Measurements from ENCODE around the gene GSC2. TPM values are rescaled to one million over a fixed set of nuclear protein-coding genes. Genes with fewer than 3 reads are reported as not detected.

The GSC2 gene
- total RNA-seq, 1 donor from 2014 or later: not detected

GRCh38 chr22:19136915-19137314 is 13.2 kb downstream of the GSC2 start:
- Histone ChIP-seq H3K27ac (replicated peaks) (no peak overlapping the region), H3K4me3 (no peak overlapping the region), H3K27me3 (ENCODE audit: low read depth) (no peaks in the 10 kb centered on the region), H3K36me3 (peaks cover 90% of the 10 kb centered on the region), H3K4me1 (no peaks in the 10 kb centered on the region), H3K9me3 (replicated peaks) (no peaks in the 10 kb centered on the region)
- no peak for DNase-seq
- TF ChIP-seq, protein P1, sequence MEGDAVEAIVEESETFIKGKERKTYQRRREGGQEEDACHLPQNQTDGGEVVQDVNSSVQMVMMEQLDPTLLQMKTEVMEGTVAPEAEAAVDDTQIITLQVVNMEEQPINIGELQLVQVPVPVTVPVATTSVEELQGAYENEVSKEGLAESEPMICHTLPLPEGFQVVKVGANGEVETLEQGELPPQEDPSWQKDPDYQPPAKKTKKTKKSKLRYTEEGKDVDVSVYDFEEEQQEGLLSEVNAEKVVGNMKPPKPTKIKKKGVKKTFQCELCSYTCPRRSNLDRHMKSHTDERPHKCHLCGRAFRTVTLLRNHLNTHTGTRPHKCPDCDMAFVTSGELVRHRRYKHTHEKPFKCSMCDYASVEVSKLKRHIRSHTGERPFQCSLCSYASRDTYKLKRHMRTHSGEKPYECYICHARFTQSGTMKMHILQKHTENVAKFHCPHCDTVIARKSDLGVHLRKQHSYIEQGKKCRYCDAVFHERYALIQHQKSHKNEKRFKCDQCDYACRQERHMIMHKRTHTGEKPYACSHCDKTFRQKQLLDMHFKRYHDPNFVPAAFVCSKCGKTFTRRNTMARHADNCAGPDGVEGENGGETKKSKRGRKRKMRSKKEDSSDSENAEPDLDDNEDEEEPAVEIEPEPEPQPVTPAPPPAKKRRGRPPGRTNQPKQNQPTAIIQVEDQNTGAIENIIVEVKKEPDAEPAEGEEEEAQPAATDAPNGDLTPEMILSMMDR (IDR thresholded peaks at IDR 0.05; ENCODE audit: borderline replicate concordance): no peak
- intact Hi-C loops (cut with micrococcal nuclease): no loop called here

GRCh38 chr22:19134874-19135273 is 15.2 kb downstream of the GSC2 start:
- H3K4me1 ChIP-seq: no peaks in the 10 kb centered on the region
- peaks cover 74% of the 10 kb centered on the region for H3K36me3 ChIP-seq
- no peak overlapping the region for H3K27ac ChIP-seq (replicated peaks)
- TF ChIP-seq, protein P1 (IDR thresholded peaks at IDR 0.05; ENCODE audit: borderline replicate concordance): no peak
- DNase-seq: no peak
- H3K9me3 ChIP-seq (replicated peaks): no peaks in the 10 kb centered on the region
- no peaks in the 10 kb centered on the region for H3K27me3 ChIP-seq (ENCODE audit: low read depth)
- H3K4me3 ChIP-seq: no peak overlapping the region
- intact Hi-C loops (cut with micrococcal nuclease): no loop called here

GRCh38 chr22:19134176-19134831 is 15.8 kb downstream of the GSC2 start:
- H3K27me3 ChIP-seq (ENCODE audit: low read depth): no peaks in the 10 kb centered on the region
- no peak for DNase-seq
- H3K4me1 ChIP-seq: no peaks in the 10 kb centered on the region
- peaks cover 68% of the 10 kb centered on the region for H3K36me3 ChIP-seq
- H3K9me3 ChIP-seq (replicated peaks): no peaks in the 10 kb centered on the region
- intact Hi-C loops (cut with micrococcal nuclease): no loop called here
- no peak overlapping the region for H3K4me3 ChIP-seq
- no peak overlapping the region for H3K27ac ChIP-seq (replicated peaks)
- TF ChIP-seq, protein P1 (IDR thresholded peaks at IDR 0.05; ENCODE audit: borderline replicate concordance): no peak

DNA sequence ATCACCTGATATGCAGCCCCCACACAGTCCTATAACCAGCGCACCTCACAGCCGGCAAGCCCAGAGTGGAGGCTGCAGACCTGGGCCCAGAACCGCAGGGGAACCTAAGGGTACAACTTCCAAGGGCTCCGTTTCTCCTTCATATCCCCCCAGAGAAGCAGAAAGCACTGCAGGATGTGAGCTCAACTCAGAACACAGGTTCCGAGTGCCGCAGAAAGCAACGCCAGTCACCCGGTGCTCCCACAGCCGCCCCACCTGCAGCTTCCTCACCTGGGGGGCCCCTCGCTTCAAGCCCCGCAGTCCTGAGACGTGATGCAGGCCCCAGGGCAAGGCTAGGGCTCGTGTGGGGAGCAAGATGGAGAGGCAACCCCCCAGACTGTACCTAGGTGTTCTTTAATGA is 16.5 kb downstream of the GSC2 start:
- peaks cover 61% of the 10 kb centered on the region for H3K36me3 ChIP-seq
- H3K4me3 ChIP-seq: no peak overlapping the region
- no peaks in the 10 kb centered on the region for H3K9me3 ChIP-seq (replicated peaks)
- TF ChIP-seq, protein P1 (IDR thresholded peaks at IDR 0.05; ENCODE audit: borderline replicate concordance): no peak
- H3K27ac ChIP-seq (replicated peaks): no peak overlapping the region
- no peak for DNase-seq
- no peaks in the 10 kb centered on the region for H3K27me3 ChIP-seq (ENCODE audit: low read depth)
- intact Hi-C loops (cut with micrococcal nuclease): no loop called here
- H3K4me1 ChIP-seq: no peaks in the 10 kb centered on the region

DNA sequence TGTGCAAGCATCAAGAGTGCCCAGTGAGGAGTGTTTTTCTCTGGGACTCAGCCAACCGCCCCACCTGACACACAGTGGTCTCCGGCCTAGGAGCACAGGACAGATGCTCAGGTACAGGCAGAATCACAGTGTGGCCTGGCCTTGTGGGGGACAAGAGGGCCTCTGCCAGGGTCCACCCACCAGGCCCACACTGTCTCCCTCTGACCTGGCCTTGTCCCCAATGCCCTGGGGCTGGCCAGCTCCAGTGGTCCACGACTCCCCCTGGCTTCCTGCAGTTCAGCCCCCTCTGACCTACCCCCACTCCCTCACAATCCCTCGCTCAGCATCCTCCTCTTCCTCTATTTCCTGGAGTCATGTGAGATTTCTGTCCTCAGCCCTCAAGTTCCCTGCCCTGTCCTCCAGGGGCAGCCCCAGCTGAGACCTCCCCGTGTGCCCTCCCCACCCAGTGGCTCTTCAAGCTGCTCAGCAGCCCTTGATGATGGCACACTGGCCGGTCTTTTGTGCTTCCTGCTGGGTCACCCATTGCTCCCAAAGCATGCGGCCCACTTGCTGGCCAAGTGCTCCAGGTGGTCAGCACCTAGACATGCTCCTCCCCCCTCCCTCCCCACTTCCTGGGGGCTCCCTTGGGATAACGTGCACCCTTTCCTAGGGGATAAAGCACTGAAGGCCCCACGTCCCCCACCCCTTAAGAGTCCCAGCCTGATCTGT is 17.2 kb downstream of the GSC2 start:
- intact Hi-C loops (cut with micrococcal nuclease): no loop called here
- no peak for DNase-seq
- no peak overlapping the region for H3K27ac ChIP-seq (replicated peaks)
- no peaks in the 10 kb centered on the region for H3K27me3 ChIP-seq (ENCODE audit: low read depth)
- H3K36me3 ChIP-seq: peaks cover 54% of the 10 kb centered on the region
- no peaks in the 10 kb centered on the region for H3K9me3 ChIP-seq (replicated peaks)
- no peaks in the 10 kb centered on the region for H3K4me1 ChIP-seq
- H3K4me3 ChIP-seq: no peak overlapping the region
- TF ChIP-seq, protein P1 (IDR thresholded peaks at IDR 0.05; ENCODE audit: borderline replicate concordance): no peak

Data from left ventricle myocardium inferior (tissue), 1 donor.